MM.1S (cell line): Measurements from ENCODE around the gene CADM4.

Experiments
- EZH2 ChIP-seq: fragments of 300-600 bp; sonication (generic); optimal IDR thresholded peaks from 2 replicates; pipeline ENCODE3; 2017; ENCODE audit warnings: low read depth, mild to moderate bottlenecking, antibody characterized with exemption, low read length, mixed read lengths
- EZH2phosphoT487 ChIP-seq: fragments of 300-600 bp; sonication (generic); IDR thresholded peaks from 2 replicates; pipeline ENCODE4 v1.6.1; 2018; ENCODE audit warnings: antibody characterized with exemption, low read length
- TF ChIP-seq, protein P1 (sequence below): fragments of 300-600 bp; sonication (generic); IDR thresholded peaks from 2 replicates; pipeline ENCODE4 v1.5.1; 2016; ENCODE audit warnings: antibody characterized with exemption, low read length, mixed read lengths

DNA sequence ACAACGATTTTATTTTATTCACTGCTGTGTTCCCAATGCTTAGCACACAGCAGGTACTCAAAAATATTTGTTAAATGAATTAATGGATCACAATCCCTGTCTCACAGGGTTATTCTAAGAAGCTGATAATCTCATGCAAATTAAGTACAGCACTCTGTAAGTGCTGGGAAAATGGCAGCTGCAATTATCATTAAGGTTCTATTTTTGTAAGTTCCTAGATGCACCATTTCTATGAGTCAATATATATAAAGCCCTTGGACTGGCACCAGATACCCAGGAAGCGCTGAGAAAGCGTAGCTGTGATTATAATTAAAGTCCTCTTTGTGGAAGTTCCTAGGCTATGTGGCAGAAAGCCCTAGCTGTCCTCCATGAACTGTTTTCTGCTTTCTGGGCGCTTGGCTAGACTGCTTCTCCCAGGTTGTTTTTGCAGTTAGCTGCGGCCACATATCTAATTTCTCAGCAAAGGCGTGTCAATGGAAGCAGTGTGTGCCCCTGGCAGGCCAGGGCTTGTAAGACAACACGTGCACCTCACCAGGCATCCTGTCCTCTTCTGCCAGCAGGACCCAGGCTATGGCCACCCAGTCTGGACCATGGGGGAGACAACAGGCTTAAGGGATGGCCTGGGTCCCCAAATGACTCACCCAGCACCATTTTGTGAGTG is 33.0 kb downstream of the CADM4 start:
- TF ChIP-seq, protein P1, sequence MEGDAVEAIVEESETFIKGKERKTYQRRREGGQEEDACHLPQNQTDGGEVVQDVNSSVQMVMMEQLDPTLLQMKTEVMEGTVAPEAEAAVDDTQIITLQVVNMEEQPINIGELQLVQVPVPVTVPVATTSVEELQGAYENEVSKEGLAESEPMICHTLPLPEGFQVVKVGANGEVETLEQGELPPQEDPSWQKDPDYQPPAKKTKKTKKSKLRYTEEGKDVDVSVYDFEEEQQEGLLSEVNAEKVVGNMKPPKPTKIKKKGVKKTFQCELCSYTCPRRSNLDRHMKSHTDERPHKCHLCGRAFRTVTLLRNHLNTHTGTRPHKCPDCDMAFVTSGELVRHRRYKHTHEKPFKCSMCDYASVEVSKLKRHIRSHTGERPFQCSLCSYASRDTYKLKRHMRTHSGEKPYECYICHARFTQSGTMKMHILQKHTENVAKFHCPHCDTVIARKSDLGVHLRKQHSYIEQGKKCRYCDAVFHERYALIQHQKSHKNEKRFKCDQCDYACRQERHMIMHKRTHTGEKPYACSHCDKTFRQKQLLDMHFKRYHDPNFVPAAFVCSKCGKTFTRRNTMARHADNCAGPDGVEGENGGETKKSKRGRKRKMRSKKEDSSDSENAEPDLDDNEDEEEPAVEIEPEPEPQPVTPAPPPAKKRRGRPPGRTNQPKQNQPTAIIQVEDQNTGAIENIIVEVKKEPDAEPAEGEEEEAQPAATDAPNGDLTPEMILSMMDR, result no peak
- TF ChIP-seq EZH2 (no peak), EZH2phosphoT487 (no peak)
